SK-N-MC (cell line): ENCODE data around the gene SNX15.
"Not testable (repeated sequence)": the region's sequence is repeated elsewhere in the genome, so short reads cannot be mapped to it uniquely, and the experiment has no call there.

Experiments
- FOXP2 ChIP-seq: optimal IDR thresholded peaks from 2 replicates; pipeline ENCODE3; 2011; ENCODE audit warnings: mild to moderate bottlenecking, moderate library complexity; ENCODE audit not compliant: insufficient read depth; ENCODE audit errors: extremely low read length, control extremely low read depth
- POLR2AphosphoS5 ChIP-seq: IDR thresholded peaks from 2 replicates; pipeline ENCODE4 v1.6.1; 2012; ENCODE audit warnings: mild to moderate bottlenecking, low read depth, low read length, borderline replicate concordance

DNA sequence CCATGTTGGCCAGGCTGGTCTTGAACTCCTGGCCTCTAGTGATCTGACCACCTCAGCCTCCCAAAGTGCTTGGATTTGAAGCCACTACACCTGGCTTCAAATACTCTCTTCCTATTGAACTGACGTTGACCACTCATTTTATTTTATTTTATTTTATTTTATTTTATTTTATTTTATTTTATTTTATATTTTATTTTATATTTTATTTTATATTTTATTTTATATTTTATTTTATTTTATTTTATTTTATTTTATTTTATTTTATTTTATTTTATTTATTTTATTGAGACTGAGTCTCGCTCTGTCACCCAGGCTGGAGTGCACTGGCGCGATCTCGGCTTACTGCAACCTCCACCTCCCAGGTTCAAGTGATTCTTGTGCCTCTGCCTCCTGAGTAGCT is 43.9 kb upstream of the SNX15 start:
- not testable (repeated sequence) for TF ChIP-seq FOXP2, POLR2AphosphoS5
